ENCODE data around the gene PRKCQ.

PRKCQ gene

GRCh38 chr10:6603142-6604125 is 23.4 kb upstream of the PRKCQ start:
- Histone ChIP-seq H3K27ac (replicated peaks) (no peak overlapping the region), H3K27me3 (ENCODE audit: insufficient read depth, poor library complexity, severe bottlenecking) (no peaks in the 10 kb centered on the region), H3K4me3 (replicated peaks; ENCODE audit: insufficient read depth, low read length) (no peak overlapping the region)
- TF ChIP-seq GABPA (IDR thresholded peaks at IDR 0.05; ENCODE audit: low read depth) (no peak), SPI1 (IDR thresholded peaks at IDR 0.05; ENCODE audit: borderline replicate concordance, low read depth) (no peak), REST (IDR thresholded peaks at IDR 0.05; ENCODE audit: insufficient replicate concordance, low read depth) (no peak), CTCF (IDR thresholded peaks at IDR 0.05; ENCODE audit: insufficient read depth, low read length) (no peak), POLR2AphosphoS5 (IDR thresholded peaks at IDR 0.05; ENCODE audit: low read depth) (no peak)
- no peak for DNase-seq (ENCODE audit: low read depth in 1 of 2, low spot score in 1 of 2)

GRCh38 chr10:6602700-6603084 is 22.6 kb upstream of the PRKCQ start:
- no peak for TF ChIP-seq GABPA (IDR thresholded peaks at IDR 0.05; ENCODE audit: low read depth)
- TF ChIP-seq SPI1 (IDR thresholded peaks at IDR 0.05; ENCODE audit: borderline replicate concordance, low read depth) = no peak
- TF ChIP-seq CTCF (IDR thresholded peaks at IDR 0.05; ENCODE audit: insufficient read depth, low read length) = no peak
- TF ChIP-seq POLR2AphosphoS5 (IDR thresholded peaks at IDR 0.05; ENCODE audit: low read depth) = no peak
- no peak for TF ChIP-seq REST (IDR thresholded peaks at IDR 0.05; ENCODE audit: insufficient replicate concordance, low read depth)
- Histone ChIP-seq H3K27ac (replicated peaks) (no peak overlapping the region), H3K27me3 (ENCODE audit: insufficient read depth, poor library complexity, severe bottlenecking) (no peaks in the 10 kb centered on the region), H3K4me3 (replicated peaks; ENCODE audit: insufficient read depth, low read length) (no peak overlapping the region)
- DNase-seq (ENCODE audit: low read depth in 1 of 2, low spot score in 1 of 2) = no peak

GRCh38 chr10:6602026-6602699 is 22.1 kb upstream of the PRKCQ start:
- Histone ChIP-seq H3K27me3 (ENCODE audit: insufficient read depth, poor library complexity, severe bottlenecking) (no peaks in the 10 kb centered on the region), H3K27ac (replicated peaks) (no peak overlapping the region), H3K4me3 (replicated peaks; ENCODE audit: insufficient read depth, low read length) (no peak overlapping the region)
- TF ChIP-seq SPI1 (IDR thresholded peaks at IDR 0.05; ENCODE audit: borderline replicate concordance, low read depth) (no peak), GABPA (IDR thresholded peaks at IDR 0.05; ENCODE audit: low read depth) (no peak), CTCF (IDR thresholded peaks at IDR 0.05; ENCODE audit: insufficient read depth, low read length) (no peak), REST (IDR thresholded peaks at IDR 0.05; ENCODE audit: insufficient replicate concordance, low read depth) (no peak), POLR2AphosphoS5 (IDR thresholded peaks at IDR 0.05; ENCODE audit: low read depth) (no peak)
- DNase-seq (ENCODE audit: low read depth in 1 of 2, low spot score in 1 of 2) = no peak

All from HL-60 (cell line).